Activated CD4-positive, alpha-beta T cell treated with anti-CD3 and anti-CD28 coated beads, Interleukin-10, Interleukin-2, amounts not matched to agents 100 ng/mL and 50 ng/mL, durations not matched to agents 16 hours and 8 hours (primary cell): ENCODE measurements around the gene TLE2.

ENCODE experiments used
- DNase-seq: peaks from one replicate; pipeline ENCODE4 v3.0.0-alpha.2; 2020

The TLE2 gene

DNA sequence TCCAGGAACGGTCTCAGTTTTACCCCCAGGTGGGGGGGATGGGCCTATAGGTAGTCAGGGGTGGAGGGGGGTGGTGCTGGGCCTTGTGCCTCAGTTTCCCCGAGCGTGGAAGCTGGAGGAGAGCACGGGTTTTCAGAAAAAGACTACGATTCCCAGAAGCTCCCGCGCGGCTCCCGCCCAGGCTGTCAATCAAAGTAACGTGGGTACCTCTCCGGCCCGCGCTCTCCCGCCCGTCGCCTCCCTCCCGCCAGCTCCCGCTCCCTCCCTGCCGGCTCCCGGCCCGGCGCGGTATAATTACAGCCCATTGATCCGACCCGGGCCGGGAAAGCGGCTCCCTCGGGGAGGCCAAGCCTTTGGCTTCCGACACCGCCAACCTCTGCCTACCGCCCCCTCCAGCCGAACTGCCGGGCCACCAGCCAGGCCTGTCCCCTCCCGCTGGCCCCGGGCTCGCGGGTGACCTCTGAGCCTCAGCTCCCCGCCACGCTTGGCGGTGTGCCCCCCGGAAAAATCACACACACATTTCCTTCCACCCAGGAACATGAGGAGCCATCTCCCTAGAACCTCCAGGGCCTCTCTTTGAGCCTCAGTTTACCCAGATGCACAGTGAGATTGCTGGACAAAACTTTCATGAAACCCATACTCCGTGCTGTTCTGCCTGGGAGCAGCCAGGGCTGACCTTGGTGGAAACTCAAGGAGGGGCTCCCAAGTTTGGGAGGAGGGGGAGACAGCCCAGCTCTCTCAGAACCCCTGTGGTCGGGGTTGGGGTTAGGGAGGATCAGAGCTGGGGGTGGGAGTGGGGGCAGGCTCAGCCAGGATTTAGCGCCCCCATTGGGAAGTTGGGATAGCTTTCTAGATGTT is 7.3 kb upstream of the TLE2 start:
- peak; percentile 89 for DNase-seq

DNA sequence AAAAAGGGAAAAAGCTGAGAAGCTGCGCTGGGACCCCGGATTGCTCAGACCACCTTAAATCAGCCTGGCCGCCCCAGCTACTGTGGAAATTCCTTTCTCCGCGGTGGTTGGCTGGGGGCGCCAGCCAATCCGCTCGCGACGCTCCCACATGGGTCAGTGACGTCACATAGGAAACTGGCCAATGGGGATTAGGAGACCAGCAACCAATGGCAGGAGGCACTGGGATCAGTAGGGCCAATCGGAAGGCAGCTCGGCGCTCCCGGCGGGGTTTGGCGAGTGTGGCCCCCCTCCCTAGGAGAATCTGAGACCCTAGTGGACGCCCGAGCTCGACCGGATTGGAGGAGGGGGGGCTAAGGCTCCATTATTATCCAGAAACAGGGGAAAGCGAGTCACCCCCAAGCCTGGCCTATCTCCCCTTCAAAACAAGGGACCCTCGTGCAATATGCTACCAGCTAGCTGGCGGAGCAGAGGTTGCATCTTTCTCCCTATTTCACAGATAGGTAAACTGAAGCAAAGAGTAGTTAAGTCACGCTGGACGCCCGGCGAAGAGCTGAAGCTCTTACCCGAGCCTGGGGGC is 6.5 kb upstream of the TLE2 start:
- DNase-seq = peak; percentile 99

GRCh38 chr19:3034656-3035541 is 5.8 kb upstream of the TLE2 start:
- DNase-seq = peak; percentile 68

- DNase-seq = no peak
Observed at GRCh38 chr19:3034406-3034655, 5.3 kb upstream of the TLE2 start.

DNA sequence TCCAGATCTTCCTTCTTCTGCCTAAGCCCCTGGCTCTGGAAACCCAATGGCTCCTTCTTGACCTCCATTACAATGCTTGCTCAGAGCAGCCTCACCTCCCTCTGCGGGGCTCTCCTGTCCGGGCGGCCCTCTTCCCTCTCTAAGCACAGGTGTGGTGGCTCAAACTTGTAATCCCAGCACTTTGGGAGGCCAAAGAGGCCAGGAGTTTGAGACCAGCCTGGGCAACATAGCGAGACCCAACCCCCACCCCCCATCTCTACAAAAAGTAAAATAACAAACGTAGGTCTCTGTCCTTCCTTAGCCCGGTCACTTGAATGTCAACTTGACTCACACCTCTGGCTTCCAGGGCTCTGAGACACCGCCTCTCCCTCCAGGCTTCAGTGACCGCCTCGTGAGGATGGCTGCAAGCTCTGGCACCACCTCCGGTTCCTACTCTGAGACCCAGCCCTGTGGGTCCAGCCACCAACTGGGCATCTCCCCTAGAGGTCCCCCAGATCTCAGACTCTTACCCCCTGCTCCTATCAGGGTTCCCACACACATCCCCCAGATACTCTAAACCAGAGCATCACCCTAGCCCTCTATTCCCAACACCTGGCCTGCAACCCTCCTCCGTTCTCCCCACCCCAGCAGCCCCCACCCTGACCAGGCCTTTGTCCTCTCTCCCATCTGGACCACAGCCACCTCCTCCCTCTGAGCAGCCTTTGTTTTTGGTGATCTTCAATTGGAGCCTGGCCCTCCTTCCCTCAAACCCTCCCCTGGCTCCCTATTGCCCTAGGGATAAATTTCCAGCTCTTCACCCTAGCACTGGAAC is 4.7 kb upstream of the TLE2 start:
- no peak for DNase-seq

- DNase-seq = no peak
Observed at GRCh38 chr19:3031607-3031867, 2.5 kb upstream of the TLE2 start.

DNA sequence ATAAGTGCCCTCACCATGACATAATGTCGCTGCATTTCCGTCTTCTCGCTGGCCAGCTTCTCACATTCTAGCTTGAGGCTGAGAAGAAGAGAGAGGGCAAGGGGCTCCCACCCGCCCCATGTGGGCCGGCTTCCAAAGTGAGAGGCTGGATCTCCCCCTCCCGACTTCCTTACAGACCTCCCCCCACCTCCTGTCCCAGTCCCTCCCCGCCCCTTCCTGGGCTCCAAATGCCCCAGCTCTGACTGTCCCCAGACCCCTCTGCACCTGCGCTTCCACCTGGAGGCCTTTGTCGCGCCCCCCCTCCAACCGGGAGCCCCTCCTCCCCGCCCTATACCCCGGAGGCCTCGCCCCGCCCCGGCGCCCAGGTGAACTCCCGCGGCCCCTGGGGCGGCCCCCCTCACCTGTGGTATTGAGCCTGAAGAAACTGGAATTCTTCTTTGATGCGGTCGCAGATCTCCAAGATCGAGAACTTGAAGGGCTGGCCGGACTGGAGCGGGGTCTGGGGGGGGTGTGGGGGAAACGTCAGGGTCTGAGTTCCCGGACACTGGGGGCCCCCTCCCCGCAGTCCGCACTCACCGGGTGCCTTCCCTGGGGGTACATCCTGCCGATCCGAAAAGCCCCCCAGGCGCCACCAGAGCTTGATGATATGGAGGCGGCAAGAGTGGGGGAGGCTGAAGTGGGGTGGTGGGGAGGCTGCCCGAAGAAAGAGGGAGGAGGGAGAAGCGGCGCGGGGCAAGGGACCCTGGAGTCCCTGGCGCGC is 595 bp downstream of the TLE2 start:
- no peak for DNase-seq

DNA sequence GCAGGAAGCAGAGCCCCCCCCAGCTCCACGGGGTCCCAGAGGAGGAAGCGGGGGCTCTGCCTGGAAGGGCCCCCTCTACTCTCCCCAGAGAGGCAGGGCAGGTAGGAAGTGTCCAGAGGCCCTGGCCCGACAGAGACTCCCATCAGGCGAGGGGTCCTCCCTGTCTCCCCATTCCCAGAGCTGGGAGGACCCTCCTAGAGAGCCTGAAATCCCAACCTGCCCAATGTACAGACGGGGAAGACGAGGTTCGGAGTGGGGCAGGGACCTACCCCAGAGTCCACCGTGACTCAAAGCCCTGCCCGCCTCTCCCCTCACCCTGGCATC is 1.1 kb downstream of the TLE2 start:
- no peak for DNase-seq

GRCh38 chr19:3027292-3027691 is 1.8 kb downstream of the TLE2 start:
- DNase-seq = no peak

DNA sequence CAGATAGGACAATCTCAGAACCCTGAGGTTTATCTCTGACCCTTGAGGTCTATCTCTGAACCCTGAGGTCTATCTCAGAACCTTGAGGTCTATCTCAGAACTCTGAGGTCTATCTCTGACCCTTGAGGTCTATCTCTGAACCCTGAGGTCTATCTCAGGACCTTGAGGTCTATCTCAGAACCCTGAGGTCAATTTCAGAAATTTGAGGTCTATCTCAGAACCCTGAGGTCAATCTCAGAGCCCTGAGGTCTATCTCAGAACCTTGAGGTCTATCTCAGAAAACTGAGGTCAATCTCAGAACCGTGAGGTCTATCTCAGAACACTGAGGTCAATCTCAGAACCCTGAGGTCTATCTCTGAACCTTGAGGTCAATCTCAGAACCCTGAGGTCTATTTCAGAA is 2.3 kb downstream of the TLE2 start:
- no peak for DNase-seq

DNA sequence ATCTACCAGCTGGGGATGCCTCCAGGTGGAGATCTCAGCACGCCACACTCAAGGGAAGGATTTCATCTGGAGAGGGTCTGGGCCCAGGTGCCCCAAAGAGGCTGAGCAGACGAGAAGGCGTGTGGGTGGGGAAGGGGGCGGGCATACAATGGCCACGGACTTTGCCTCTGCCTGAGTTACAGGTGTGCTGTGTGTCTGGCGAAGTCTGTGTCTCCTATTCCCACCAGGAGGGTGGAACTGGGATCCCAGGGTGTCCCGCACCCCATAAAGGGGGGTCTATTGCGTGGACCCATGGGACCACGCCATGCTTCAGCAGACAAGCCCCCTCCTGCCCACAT is 3.6 kb downstream of the TLE2 start:
- DNase-seq = no peak

DNA sequence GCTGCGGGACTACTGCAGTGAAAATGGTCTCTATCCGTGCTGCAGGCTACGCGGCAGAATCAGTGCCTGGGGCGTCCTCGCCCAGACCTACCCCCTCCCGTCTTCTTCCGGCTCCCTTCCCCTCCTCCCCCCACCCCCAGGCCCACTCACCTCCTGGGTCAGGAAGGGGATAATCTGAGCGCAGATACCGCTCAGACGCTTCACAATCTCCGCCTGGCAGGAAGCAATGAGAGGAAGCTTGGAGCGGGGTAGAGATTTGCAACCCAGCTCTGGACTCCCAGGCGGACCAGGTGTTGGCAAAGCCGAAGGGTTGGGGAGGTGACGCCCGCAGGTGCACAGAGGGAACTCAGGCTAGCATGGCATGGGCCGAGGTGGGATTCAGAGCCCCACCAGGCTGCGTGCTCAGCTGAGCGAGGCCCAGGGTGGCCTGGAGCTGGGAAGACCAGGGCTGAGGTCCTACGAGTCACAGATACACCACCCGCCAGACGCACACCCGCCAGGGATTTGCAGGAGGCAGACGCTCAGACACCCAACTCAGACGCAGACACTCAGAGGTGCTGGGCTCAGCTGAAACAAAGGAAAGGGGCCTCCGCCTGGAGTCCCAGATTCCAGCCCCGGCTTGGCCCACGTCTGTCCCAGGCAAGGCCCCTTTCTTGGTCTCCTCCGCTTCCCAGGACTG is 4.1 kb downstream of the TLE2 start:
- no peak for DNase-seq

DNA sequence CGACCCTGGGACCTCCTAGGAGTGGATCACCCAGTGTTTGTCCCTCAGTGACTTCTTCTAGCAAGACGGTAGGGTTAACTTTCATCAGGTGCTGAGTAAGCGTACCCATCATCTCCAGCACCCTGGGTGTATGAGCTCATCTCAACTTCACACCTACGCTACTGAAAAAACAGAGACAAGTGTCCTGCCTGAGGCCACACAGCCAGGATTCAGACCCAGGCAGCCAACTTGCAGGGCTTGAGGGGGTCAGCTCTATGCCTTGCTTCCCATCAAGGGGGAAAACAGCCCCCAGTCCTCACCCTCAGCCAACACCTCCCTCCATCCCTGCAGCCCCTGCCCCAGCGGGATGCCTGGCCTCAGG is 4.6 kb downstream of the TLE2 start:
- DNase-seq = peak; percentile 64

DNA sequence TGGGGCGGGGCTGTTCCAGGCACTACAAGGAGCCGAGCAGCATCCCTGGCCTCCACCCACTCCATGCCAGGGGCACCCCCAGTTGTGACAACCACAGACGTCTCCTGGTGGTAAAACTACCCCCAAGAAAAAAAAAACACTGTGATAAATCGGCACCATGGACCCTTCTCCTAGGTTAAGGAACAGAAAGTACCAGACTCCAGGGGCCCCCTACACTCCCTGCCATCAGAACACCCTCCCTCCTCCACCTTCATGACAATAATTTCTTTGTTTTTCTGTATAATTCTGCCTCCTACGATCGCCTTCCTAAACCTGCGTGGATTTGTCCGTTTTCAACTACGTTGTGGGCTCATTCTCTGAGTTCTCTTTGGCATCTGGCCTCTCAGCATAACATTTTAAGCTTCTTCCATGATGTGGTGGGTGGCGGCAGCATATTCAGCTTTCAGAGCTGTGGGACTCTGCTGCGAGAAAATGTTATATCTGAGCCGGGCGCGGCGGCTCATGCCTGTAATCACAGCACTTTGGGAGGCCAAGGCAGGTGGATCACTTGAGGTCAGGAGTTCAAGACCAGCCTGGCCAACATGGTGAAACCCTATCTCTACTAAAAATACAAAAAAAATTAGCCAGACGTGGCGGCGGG is 8.6 kb downstream of the TLE2 start:
- no peak for DNase-seq

DNA sequence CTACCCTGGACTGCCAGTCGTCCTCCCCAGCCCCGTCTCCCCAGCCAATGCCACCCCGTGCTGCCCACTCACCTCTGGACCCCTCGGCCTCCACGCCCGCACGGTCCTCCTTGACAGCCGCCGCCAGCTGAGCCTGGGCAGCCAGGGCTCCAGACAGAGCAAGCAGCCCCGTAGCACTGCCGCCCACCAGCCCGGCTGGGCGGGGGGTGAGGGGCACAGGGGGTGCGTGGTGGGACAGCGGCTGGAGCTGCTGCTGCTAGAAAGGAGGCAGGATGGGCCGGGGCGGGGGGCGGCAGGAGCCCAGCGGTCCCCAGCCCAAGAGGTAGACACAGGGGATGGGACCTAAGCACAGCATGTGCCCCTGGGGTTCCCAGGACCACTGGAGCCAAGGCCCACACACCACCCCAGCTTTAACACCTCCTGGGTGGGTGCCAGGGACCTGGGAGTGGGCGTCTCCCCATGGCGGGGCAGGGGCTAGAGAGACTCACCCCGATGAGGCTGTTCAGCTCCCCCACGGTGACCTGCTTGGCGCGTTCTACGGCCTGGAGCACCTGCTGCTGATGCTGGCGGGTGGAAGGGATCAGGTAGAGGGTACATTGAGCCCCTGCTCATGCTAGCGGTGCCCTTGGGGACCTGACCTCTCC is 9.7 kb downstream of the TLE2 start:
- no peak for DNase-seq

DNA sequence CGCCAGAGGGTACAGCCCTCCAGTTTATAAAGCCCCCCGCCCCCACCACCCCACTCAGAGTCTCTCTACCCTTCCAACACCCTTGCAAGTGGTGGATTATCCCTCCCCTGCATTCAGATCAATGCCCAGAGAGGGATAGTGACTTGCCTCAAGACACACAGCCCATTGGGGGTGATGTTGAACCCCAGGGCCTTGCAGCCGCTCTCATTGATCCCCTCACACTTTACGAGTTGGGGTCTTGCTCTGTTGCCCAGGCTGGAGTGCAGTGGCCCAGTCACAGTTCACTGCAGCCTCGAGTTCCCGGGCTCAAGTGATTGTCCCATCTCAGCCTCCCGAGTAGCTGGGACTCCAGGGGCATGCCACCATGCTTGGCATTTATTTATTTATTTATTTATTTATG is 11.2 kb downstream of the TLE2 start:
- DNase-seq = no peak

- DNase-seq = no peak
Observed at GRCh38 chr19:3015126-3016057, 13.7 kb downstream of the TLE2 start.

DNA sequence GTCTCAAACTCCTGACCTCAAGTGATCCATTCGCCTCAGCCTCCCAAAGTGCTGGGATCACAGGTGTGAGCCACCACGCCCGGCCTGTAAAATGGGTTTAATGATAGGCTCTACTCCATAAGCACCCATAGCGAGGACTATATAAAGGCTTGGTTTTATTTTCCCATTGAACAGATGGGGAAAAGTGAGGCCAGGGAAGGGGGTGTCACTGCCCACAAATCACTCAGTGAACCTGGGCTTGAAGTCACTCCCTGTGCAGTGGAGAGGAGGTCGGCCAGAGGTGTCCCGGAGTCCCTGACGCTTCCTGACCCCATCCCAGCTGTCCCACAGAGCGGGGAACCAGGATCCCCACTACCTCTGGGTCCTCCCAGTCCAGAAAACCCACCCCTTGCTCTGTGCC is 14.9 kb downstream of the TLE2 start:
- DNase-seq = no peak

DNA sequence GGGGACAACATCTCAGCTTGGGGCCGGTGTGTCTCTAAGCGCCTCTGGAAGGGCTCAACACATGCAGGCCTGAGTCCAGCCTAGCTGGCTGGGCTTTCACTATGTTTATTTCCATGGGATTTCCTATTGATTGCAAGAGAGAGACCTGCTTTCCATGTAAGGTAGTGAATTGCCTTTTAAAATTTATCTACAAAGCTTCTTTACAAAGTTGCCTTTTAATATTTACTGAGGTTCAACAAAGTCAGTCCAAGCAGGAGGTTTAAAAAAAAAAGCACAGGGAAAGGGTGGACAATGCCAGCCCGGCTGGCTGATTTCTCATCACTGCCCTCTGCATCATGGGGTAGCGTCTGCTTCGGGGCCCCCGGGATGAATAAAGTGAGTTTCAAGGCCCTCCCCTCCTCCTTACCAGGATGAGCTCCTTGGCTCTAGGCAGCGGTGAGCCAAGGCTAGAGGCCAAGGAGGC is 15.8 kb downstream of the TLE2 start:
- DNase-seq = no peak

DNA sequence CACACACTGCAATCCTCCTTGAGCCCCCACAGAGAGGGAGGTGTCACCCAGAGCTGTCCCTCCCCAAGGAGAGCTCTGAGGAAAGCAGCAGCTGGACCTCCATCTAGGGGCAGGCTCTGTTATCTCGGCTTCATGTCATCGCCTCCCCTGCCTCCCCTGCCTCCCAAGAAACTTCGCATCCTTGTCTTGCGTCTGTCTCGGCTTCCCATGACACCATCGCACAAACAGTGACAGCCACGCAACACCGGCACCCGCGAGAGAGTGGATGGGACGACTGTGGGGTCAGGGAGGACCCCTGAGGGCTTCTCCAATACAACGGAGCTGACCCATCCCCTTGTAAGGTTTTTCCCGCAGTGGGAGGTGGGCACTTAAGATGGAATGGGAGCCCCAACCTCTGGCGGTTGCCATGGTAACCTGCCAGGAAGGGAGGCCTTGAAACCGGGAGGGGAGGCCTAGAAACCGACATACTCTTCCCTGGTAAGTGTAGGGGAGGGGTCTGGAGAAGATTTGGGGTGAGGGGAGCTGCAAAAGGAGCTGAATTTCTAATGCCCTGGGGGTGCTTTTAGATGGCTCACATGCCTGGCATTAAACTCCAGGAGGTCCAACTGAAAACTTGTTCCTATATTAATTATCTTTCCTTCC is 16.3 kb downstream of the TLE2 start:
- no peak for DNase-seq
